Measurements from ENCODE around the gene TMEM88. TPM values are rescaled to one million over a fixed set of nuclear protein-coding genes. Genes with fewer than 3 reads are reported as not detected.
"Not testable (repeated sequence)": the region's sequence is repeated elsewhere in the genome, so short reads cannot be mapped to it uniquely, and the experiment has no call there.

Gene TMEM88
- 11.6 and 17.2 TPM in 2 replicates for total RNA-seq

- DNase-seq (ENCODE audit: low read depth in 2 of 2) = peak in 1 of 2 donors; percentile 37
Observed at GRCh38 chr17:7854851-7855659, at the start of gene TMEM88. Gene TMEM88 (plus strand): TSS chr17:7855066. CDS start chr17:7855075, 9 bp downstream.

- DNase-seq (ENCODE audit: low read depth in 2 of 2) = no peak
Observed at GRCh38 chr17:7806587-7806986, 48.3 kb upstream of the TMEM88 start.

- no peak for DNase-seq (ENCODE audit: low read depth in 2 of 2)
Observed at GRCh38 chr17:7807206-7807605, 47.7 kb upstream of the TMEM88 start.

GRCh38 chr17:7809086-7809790 is 45.6 kb upstream of the TMEM88 start:
- DNase-seq (ENCODE audit: low read depth in 2 of 2) = no peak

- DNase-seq (ENCODE audit: low read depth in 2 of 2) = not testable (repeated sequence)
Observed at GRCh38 chr17:7809791-7810343, 45.0 kb upstream of the TMEM88 start.

- DNase-seq (ENCODE audit: low read depth in 2 of 2) = no peak
Observed at GRCh38 chr17:7811251-7811650, 43.6 kb upstream of the TMEM88 start.

GRCh38 chr17:7814969-7815368 is 39.9 kb upstream of the TMEM88 start:
- DNase-seq (ENCODE audit: low read depth in 2 of 2) = no peak

- no peak for DNase-seq (ENCODE audit: low read depth in 2 of 2)
Observed at GRCh38 chr17:7816926-7817642, 37.8 kb upstream of the TMEM88 start.

- no peak for DNase-seq (ENCODE audit: low read depth in 2 of 2)
Observed at GRCh38 chr17:7817643-7817964, 37.3 kb upstream of the TMEM88 start.

- DNase-seq (ENCODE audit: low read depth in 2 of 2) = no peak
Observed at GRCh38 chr17:7818026-7818425, 36.8 kb upstream of the TMEM88 start.

GRCh38 chr17:7818746-7819645 is 35.9 kb upstream of the TMEM88 start:
- DNase-seq (ENCODE audit: low read depth in 2 of 2) = no peak

GRCh38 chr17:7820231-7820630 is 34.6 kb upstream of the TMEM88 start:
- DNase-seq (ENCODE audit: low read depth in 2 of 2) = no peak

GRCh38 chr17:7822126-7822525 is 32.7 kb upstream of the TMEM88 start:
- no peak for DNase-seq (ENCODE audit: low read depth in 2 of 2)

GRCh38 chr17:7823581-7824001 is 31.3 kb upstream of the TMEM88 start:
- no peak for DNase-seq (ENCODE audit: low read depth in 2 of 2)

GRCh38 chr17:7824021-7824924 is 30.6 kb upstream of the TMEM88 start:
- DNase-seq (ENCODE audit: low read depth in 2 of 2) = no peak

- DNase-seq (ENCODE audit: low read depth in 2 of 2) = no peak
Observed at GRCh38 chr17:7825206-7825990, 29.5 kb upstream of the TMEM88 start.

- DNase-seq (ENCODE audit: low read depth in 2 of 2) = no peak
Observed at GRCh38 chr17:7830616-7831015, 24.2 kb upstream of the TMEM88 start.

- DNase-seq (ENCODE audit: low read depth in 2 of 2) = no peak
Observed at GRCh38 chr17:7831233-7831632, 23.6 kb upstream of the TMEM88 start.

- no peak for DNase-seq (ENCODE audit: low read depth in 2 of 2)
Observed at GRCh38 chr17:7832431-7832830, 22.4 kb upstream of the TMEM88 start.
